Coronary artery (tissue), 2 donors: ENCODE results near the gene SHF.

Experiments used
- DNase-seq: peaks from one replicate; pipeline ENCODE4 v3.0.0-alpha.2; 2017; ENCODE audit warnings: low spot score
- H3K27ac ChIP-seq, 2 donors: fragments of 200-600 bp; sonication (generic); one replicate each; pipeline ENCODE4 v1.5.1; 2016 to 2019
- H3K4me3 ChIP-seq: fragments of 200-600 bp; sonication (generic); 2 replicates; pipeline ENCODE4 v1.5.1; 2016; ENCODE audit warnings: mild to moderate bottlenecking, moderate library complexity
- TF ChIP-seq, protein P1 (sequence below): fragments of 200-600 bp; sonication (generic); IDR thresholded peaks from one replicate; pipeline ENCODE4 v1.5.1; 2019; ENCODE audit warnings: antibody characterized with exemption

Gene SHF

DNA sequence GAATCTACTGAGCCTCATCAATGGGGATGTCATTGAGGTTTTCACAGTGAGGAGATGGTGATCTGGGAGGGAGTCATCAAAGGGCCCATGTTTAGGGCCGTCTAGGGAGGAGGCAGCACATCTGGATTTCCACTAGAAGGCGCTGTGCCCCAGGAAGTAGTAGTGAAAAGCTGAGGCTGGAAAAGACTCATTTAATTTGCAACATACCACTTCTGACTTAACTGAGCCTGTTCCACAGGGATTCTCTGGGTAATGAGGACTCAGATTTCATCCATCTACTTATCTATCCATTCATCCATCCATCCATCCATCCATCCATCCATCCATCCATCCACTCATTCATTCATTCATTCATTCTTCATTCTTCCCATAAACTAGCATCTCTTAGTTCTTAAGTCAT, 17.4 kb upstream of the SHF start:
- TF ChIP-seq, protein P1, sequence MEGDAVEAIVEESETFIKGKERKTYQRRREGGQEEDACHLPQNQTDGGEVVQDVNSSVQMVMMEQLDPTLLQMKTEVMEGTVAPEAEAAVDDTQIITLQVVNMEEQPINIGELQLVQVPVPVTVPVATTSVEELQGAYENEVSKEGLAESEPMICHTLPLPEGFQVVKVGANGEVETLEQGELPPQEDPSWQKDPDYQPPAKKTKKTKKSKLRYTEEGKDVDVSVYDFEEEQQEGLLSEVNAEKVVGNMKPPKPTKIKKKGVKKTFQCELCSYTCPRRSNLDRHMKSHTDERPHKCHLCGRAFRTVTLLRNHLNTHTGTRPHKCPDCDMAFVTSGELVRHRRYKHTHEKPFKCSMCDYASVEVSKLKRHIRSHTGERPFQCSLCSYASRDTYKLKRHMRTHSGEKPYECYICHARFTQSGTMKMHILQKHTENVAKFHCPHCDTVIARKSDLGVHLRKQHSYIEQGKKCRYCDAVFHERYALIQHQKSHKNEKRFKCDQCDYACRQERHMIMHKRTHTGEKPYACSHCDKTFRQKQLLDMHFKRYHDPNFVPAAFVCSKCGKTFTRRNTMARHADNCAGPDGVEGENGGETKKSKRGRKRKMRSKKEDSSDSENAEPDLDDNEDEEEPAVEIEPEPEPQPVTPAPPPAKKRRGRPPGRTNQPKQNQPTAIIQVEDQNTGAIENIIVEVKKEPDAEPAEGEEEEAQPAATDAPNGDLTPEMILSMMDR = peak; percentile 28
- Histone ChIP-seq H3K27ac (no peak overlapping the region), H3K4me3 (no peak overlapping the region)
- DNase-seq = no peak

DNA sequence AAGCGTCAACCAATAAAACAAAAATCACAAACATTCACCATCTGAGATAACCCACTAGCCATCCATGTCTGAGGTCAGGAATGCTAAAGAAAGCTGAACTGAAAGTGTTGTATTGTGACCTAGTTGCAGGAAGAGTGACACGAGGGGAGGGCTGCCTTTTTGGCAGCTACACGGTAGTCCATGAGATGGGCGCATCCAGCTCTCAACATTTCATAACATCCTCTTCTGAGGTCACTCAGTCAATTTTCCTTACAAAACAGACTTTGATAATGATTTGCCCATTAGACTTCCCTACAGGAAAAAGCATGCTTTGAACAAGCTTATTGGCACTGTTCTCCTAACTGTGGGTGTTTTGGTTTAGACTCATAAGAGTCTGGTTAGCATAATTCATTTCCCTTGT, 15.4 kb upstream of the SHF start:
- peak overlapping the region in 1 of 2 donors; percentile 71 for H3K27ac ChIP-seq
- DNase-seq = no peak
- H3K4me3 ChIP-seq = no peak overlapping the region
- TF ChIP-seq, protein P1 = no peak

DNA sequence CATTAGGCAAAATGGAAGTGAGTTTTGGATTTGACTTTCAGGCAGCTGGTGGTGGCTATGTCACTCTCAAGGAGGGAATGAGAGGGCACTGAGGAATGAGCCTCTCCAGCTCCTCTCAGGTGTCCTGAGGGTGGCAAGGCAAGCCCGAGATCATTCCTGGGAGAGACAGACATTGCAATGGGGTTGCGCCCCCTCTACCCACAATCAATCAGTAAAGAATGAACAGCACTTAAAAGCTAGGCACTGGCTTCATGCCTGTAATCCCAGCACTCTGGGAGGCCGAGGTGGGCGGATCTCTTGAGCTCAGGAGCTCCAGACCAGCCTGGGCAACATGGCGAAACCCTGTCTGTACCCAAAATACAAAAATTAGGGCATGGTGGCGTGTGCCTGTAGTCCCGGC, 14.1 kb upstream of the SHF start:
- peak overlapping the region in 1 of 2 donors; percentile 95 for H3K27ac ChIP-seq
- TF ChIP-seq, protein P1 = no peak
- no peak overlapping the region for H3K4me3 ChIP-seq
- DNase-seq = no peak

DNA sequence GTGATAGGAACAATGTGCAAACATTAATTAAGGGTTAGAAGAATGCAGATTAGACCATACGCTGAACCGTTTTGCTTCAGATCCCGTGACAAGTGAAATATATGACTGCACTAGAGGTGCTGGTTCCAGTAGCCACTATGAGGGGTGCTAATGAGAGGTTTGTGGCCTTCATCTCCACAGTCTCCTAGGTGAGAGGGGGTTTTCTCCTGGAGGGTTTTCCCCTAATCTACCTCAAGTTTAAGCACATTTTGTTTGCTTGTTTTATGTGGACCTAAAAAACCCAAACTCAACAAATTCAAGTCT, 13.7 kb upstream of the SHF start:
- no peak for DNase-seq
- no peak overlapping the region for H3K4me3 ChIP-seq
- H3K27ac ChIP-seq = peak overlapping the region; percentile 91 to 95
- TF ChIP-seq, protein P1 = no peak

DNA sequence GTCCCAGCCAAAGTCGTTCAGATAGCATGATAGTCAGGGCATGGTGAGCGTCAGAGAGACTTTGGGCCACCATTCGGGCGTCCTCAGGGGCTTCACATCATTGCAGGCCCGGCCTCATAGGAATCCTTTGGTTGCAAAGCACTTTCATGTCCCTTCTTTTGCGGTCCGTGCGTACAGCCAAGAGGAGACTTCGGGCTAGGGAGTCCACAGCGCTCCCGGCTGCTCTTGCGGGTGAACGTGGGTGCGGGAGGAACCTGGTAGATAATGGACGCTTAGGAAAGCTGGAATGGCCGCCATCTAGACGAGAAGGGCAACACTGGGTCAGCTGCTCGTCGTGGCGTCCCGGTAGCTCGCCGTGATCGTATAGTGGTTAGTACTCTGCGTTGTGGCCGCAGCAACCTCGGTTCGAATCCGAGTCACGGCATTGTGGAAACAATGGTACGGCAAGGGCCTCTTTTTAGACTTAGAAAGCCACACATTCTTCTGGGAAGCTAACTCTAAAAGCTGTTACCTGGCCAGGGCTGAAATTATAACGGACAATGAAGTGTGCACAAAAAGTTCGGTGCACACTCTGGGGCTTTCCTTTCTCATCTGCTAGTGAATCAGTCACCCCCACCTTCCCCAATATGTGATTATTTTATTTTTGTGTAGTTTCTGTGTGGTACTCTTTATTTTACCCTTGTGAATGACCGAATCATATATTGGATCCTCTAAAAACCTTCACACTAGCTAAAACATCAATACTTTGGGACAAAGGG, 13.2 kb upstream of the SHF start:
- peak overlapping the region; percentile 91 to 95 for H3K27ac ChIP-seq
- peak; percentile 87 for DNase-seq
- H3K4me3 ChIP-seq = peak overlapping the region; percentile 74
- TF ChIP-seq, protein P1 = no peak

DNA sequence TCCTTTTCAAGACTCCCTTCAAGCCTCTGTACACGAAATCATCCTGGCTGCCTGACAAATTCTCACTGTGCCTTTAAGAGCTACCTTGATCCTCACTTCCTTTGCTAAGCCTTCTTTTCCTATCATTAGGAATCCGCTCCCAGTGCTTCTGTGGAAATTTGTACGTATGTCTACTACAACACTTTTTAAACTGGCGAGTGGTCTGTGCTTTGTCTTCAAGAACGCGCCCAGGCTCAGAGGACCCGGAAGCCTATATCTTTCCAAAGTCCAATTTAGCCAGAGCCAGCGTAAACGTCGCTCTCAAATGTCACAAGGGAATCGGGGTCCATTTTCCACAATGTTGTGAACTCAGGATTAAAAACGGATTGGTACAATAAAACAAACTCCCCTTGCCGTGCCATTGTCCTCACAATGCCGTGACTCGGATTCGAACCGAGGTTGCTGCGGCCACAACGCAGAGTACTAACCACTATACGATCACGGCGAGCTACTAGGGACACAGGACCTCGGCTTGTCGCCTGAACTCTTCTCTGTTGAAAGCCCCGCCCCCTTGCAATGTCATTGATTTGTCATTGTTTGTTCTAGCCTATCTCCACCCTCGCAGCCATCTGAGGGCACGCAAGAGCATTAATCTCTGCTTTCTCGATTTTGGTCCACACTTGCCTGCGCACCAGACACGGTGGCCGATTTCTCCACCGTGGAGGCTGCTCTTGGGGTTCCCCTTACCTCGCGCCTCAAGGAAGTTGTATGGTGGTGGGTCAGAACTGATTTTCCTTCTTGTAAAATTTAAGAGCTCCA, 12.4 kb upstream of the SHF start:
- H3K4me3 ChIP-seq = peak overlapping the region; percentile 74
- peak overlapping the region; percentile 91 to 95 for H3K27ac ChIP-seq
- DNase-seq = peak; percentile 98
- TF ChIP-seq, protein P1 = no peak
